Superior temporal gyrus (tissue), 1 donor: ENCODE results near the gene LRFN2.
A peak's percentile ranks its signal among the peaks of the same experiment; 100 is the strongest.

Experiments used
- DNase-seq: peaks from one replicate; pipeline ENCODE4 v3.0.0-alpha.2; 2016; ENCODE audit errors: extremely low spot score

Gene LRFN2

GRCh38 chr6:40400738-40401137 lies 186.4 kb downstream of the LRFN2 start:
- no peak for DNase-seq

- DNase-seq = no peak
These were observed 187.2 kb downstream of the LRFN2 start for GRCh38 chr6:40399888-40400457.

GRCh38 chr6:40398810-40399477 lies 188.2 kb downstream of the LRFN2 start:
- DNase-seq = no peak

GRCh38 chr6:40398034-40398691 lies 189.0 kb downstream of the LRFN2 start:
- no peak for DNase-seq

- peak; percentile 48 for DNase-seq
These were observed 189.7 kb downstream of the LRFN2 start for GRCh38 chr6:40397287-40398033.

- no peak for DNase-seq
These were observed 191.5 kb downstream of the LRFN2 start for GRCh38 chr6:40395698-40396076.

- DNase-seq = no peak
These were observed 192.0 kb downstream of the LRFN2 start for GRCh38 chr6:40395066-40395697.

- DNase-seq = no peak
These were observed 192.8 kb downstream of the LRFN2 start for GRCh38 chr6:40394381-40394780.

- DNase-seq = no peak
These were observed 193.5 kb downstream of the LRFN2 start for GRCh38 chr6:40393641-40394040.

GRCh38 chr6:40392589-40392988 lies 194.6 kb downstream of the LRFN2 start:
- no peak for DNase-seq

GRCh38 chr6:40391851-40392517 lies 195.2 kb downstream of the LRFN2 start:
- no peak for DNase-seq

GRCh38 chr6:40391086-40391485 lies 196.1 kb downstream of the LRFN2 start:
- DNase-seq = no peak

GRCh38 chr6:40390144-40390800 lies 196.9 kb downstream of the LRFN2 start:
- no peak for DNase-seq

- no peak for DNase-seq
These were observed 197.9 kb downstream of the LRFN2 start for GRCh38 chr6:40389254-40389653.

GRCh38 chr6:40387871-40388264 lies 199.3 kb downstream of the LRFN2 start:
- no peak for DNase-seq

- DNase-seq = no peak
These were observed 199.9 kb downstream of the LRFN2 start for GRCh38 chr6:40387127-40387870.

GRCh38 chr6:40386200-40386599 lies 201.0 kb downstream of the LRFN2 start:
- DNase-seq = no peak

- no peak for DNase-seq
These were observed 203.6 kb downstream of the LRFN2 start for GRCh38 chr6:40383348-40384115.

GRCh38 chr6:40380271-40380670 lies 206.9 kb downstream of the LRFN2 start:
- DNase-seq = no peak

- DNase-seq = no peak
These were observed 207.4 kb downstream of the LRFN2 start for GRCh38 chr6:40379811-40380210.
